OCI-LY3 (cell line): ENCODE results near the gene ZNF394.

Source experiments
- H2AFZ ChIP-seq: fragments of 200-600, 300-600 bp; shearing (Covaris generic); 2 replicates; pipeline ENCODE4 v1.6.0; 2014; ENCODE audit warnings: antibody characterized with exemption, low read depth, low read length
- H3K27ac ChIP-seq: fragments of 200-600, 300-600 bp; sonication (generic); 2 replicates; pipeline ENCODE4 v1.5.1; 2014; ENCODE audit warnings: mild to moderate bottlenecking, low read length, moderate library complexity, mixed read lengths
- H3K27me3 ChIP-seq: fragments of 200-600, 300-600 bp; sonication (generic); 2 replicates; pipeline ENCODE4 v1.6.1; 2014; ENCODE audit warnings: low read depth, low read length, mixed read lengths
- H3K36me3 ChIP-seq: fragments of 200-600, 300-600 bp; sonication (generic); replicated peaks from 2 replicates; pipeline ENCODE3; 2014; ENCODE audit warnings: low read depth, low read length, mixed read lengths
- H3K4me1 ChIP-seq: fragments of 300-600, 200-600 bp; sonication (generic); 2 replicates; pipeline ENCODE4 v1.6.1; 2014; ENCODE audit warnings: low read length, mixed read lengths
- H3K4me2 ChIP-seq: fragments of 200-600, 300-600 bp; sonication (generic); 2 replicates; pipeline ENCODE4 v1.6.1; 2014; ENCODE audit warnings: low read length, mixed read lengths
- H3K4me3 ChIP-seq: fragments of 300-600, 200-600 bp; sonication (generic); 2 replicates; pipeline ENCODE4 v1.5.1; 2014; ENCODE audit warnings: antibody characterized with exemption, mild to moderate bottlenecking, low read length, moderate library complexity
- H3K79me2 ChIP-seq: fragments of 300-600, 200-600 bp; shearing (Covaris generic); 2 replicates; pipeline ENCODE4 v1.6.1; 2014; ENCODE audit warnings: mild to moderate bottlenecking, low read length, mixed read lengths
- H3K9ac ChIP-seq: fragments of 300-600, 200-600 bp; shearing (Covaris generic); 2 replicates; pipeline ENCODE4 v1.6.0; 2014; ENCODE audit warnings: mild to moderate bottlenecking, low read length, moderate library complexity
- H3K9me3 ChIP-seq: fragments of 200-600, 300-600 bp; shearing (Covaris generic); 2 replicates; pipeline ENCODE4 v1.6.1; 2014; ENCODE audit warnings: low read length, mixed read lengths; ENCODE audit not compliant: insufficient read depth
- H4K20me1 ChIP-seq: fragments of 200-600, 300-600 bp; sonication (generic); 2 replicates; pipeline ENCODE4 v1.6.1; 2016; ENCODE audit warnings: low read length, mixed read lengths; ENCODE audit not compliant: insufficient read depth
- CTCF ChIP-seq: fragments of 200-600, 300-600 bp; sonication (generic); IDR thresholded peaks from 2 replicates; pipeline ENCODE4 v1.5.1; 2014; ENCODE audit warnings: antibody characterized with exemption, low read length, low read depth
- EZH2phosphoT487 ChIP-seq: fragments of 200-600 bp; shearing (Covaris generic); IDR thresholded peaks from 2 replicates; pipeline ENCODE4 v1.6.1; 2018; ENCODE audit warnings: antibody characterized with exemption, mixed run types, low read depth

ZNF394 gene

GRCh38 chr7:99493823-99494222 is 6.3 kb downstream of the ZNF394 start:
- Histone ChIP-seq H3K9me3 (peaks cover 7% of the 10 kb centered on the region; the same call in 1 of the 2 replicates), H3K27me3 (no peaks in the 10 kb centered on the region), H3K4me3 (no peak overlapping the region), H3K79me2 (peaks cover 56% of the 10 kb centered on the region), H2AFZ (no peak overlapping the region), H3K36me3 (peaks cover 39% of the 10 kb centered on the region), H3K4me1 (peaks cover 14% of the 10 kb centered on the region), H3K4me2 (no peak overlapping the region), H3K27ac (no peak overlapping the region), H4K20me1 (peaks cover 14% of the 10 kb centered on the region), H3K9ac (no peak overlapping the region)
- TF ChIP-seq EZH2phosphoT487 (no peak), CTCF (no peak)

DNA sequence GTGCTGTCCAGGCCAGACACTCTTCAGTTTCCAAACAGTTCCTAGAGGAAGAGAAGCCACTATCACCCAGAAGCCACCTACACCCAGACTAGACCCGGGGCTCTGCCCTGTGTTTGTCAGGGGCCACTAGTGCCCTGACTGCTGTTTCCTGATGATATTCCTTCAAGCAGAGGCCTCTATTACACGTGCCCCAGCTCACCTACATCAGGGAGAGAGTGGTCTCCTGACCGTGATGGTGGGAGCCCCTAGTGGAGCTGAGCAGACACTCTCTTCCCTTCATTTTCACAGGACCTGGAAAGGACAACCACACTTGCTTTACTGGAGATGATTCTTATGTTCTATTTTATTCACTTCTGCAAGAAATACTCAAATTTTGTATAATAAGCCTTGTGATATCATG is 9.2 kb downstream of the ZNF394 start:
- Histone ChIP-seq H3K4me2 (no peak overlapping the region), H3K9ac (no peak overlapping the region), H3K27ac (no peak overlapping the region), H3K4me1 (no peaks in the 10 kb centered on the region), H3K9me3 (peaks cover 7% of the 10 kb centered on the region; the same call in 1 of the 2 replicates), H3K27me3 (no peaks in the 10 kb centered on the region), H3K4me3 (no peak overlapping the region), H3K79me2 (peaks cover 27% of the 10 kb centered on the region), H3K36me3 (peaks cover 35% of the 10 kb centered on the region), H4K20me1 (no peaks in the 10 kb centered on the region), H2AFZ (no peak overlapping the region)
- no peak for TF ChIP-seq CTCF
- TF ChIP-seq EZH2phosphoT487, result no peak

DNA sequence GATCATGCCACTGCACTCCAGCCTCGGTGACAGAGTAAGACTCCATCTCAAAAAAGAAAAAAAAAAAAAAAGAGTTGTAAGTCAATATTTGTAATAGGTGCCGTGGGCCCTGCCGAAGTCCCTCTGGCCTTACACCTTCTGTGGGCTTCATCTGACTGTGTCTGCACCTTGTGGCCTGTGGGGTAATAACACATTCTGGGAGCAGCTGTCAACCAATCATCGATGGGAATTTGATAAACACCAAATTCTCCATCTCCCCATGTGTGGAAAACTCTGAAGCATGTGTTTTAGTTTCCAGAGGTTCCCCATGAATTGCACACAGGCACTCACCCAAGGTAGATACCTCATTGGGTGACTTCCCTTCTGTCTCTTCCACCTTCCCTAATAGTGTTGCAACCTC is 10.8 kb downstream of the ZNF394 start:
- Histone ChIP-seq H3K36me3 (peaks cover 30% of the 10 kb centered on the region), H3K4me2 (no peak overlapping the region), H3K27ac (no peak overlapping the region), H3K4me3 (no peak overlapping the region), H4K20me1 (no peaks in the 10 kb centered on the region), H3K4me1 (no peaks in the 10 kb centered on the region), H3K27me3 (no peaks in the 10 kb centered on the region), H2AFZ (no peak overlapping the region), H3K9ac (no peak overlapping the region), H3K9me3 (peaks cover 6% of the 10 kb centered on the region; the same call in 1 of the 2 replicates), H3K79me2 (peaks cover 14% of the 10 kb centered on the region)
- TF ChIP-seq EZH2phosphoT487 (no peak), CTCF (no peak)

- TF ChIP-seq EZH2phosphoT487, result no peak
- no peak for TF ChIP-seq CTCF
- H3K9me3 ChIP-seq, result no peaks in the 10 kb centered on the region
- H3K4me1 ChIP-seq, result no peaks in the 10 kb centered on the region
- no peak overlapping the region for H2AFZ ChIP-seq
- H4K20me1 ChIP-seq, result no peaks in the 10 kb centered on the region
- no peaks in the 10 kb centered on the region for H3K27me3 ChIP-seq
- no peak overlapping the region for H3K9ac ChIP-seq
- peaks cover 31% of the 10 kb centered on the region for H3K36me3 ChIP-seq
- no peak overlapping the region for H3K4me2 ChIP-seq
- no peaks in the 10 kb centered on the region; the same call in 1 of the 2 replicates for H3K79me2 ChIP-seq
- H3K27ac ChIP-seq, result no peak overlapping the region
- no peak overlapping the region for H3K4me3 ChIP-seq
Observed at GRCh38 chr7:99485094-99485493, 15.0 kb downstream of the ZNF394 start.
